SK-N-SH (cell line): ENCODE results near the gene GATAD2B. TPM values are rescaled to one million over a fixed set of nuclear protein-coding genes. Genes with fewer than 3 reads are reported as not detected.

Experiments
- CTCF ChIA-PET: fragments of 300-600, 350-600 bp; formaldehyde crosslinking; extraction: SDS; loops from one replicate; lab custom pipeline; 2021; lab: Yijun Ruan, JAX
- POLR2A ChIA-PET: fragments of 350-600 bp; sonication (Branson Sonifier 250); formaldehyde crosslinking; extraction: SDS; loops from one replicate; lab custom pipeline; 2020; ENCODE audit warnings: antibody characterized with exemption, inconsistent platforms; lab: Yijun Ruan, JAX
- DNase-seq: peaks from one replicate; pipeline ENCODE4 v3.0.0; 2012
- H2AFZ ChIP-seq: fragments of 200-600 bp; sonication (generic); 2 replicates; pipeline ENCODE4 v1.8.1; 2016; ENCODE audit warnings: antibody characterized with exemption, mild to moderate bottlenecking, low read depth
- H3F3A ChIP-seq: fragments of 200-600 bp; sonication (generic); replicated peaks from 2 replicates; pipeline ENCODE3; 2016; ENCODE audit warnings: antibody characterized with exemption, mild to moderate bottlenecking; ENCODE audit not compliant: insufficient read depth
- H3K27ac ChIP-seq, 2 experiments: fragments of 200-500 bp in 1 of 2; fragments of 200-600 bp in 1 of 2; sonication (Bioruptor generic) in 1 of 2; sonication (generic), shearing (Covaris generic) in 1 of 2; 2 replicates each; pipeline versions ENCODE4 v1.5.1 to v1.6.1; 2014 to 2016; ENCODE audit warnings: low read depth in 2 of 2, inconsistent platforms in 1 of 2, low read length in 1 of 2, mild to moderate bottlenecking in 1 of 2, mixed read lengths in 1 of 2
- H3K27me3 ChIP-seq: fragments of 200-600 bp; sonication (generic), shearing (Covaris generic); 2 replicates; pipeline ENCODE4 v1.6.1; 2016; ENCODE audit warnings: mixed run types; ENCODE audit not compliant: insufficient read depth
- H3K36me3 ChIP-seq, 2 experiments: fragments of 200-500 bp in 1 of 2; fragments of 200-600 bp in 1 of 2; sonication (Bioruptor generic) in 1 of 2; sonication (generic) in 1 of 2; replicated peaks in 1 of 2; 2 replicates each; pipeline versions ENCODE3 to v1.5.1; 2014 to 2016; ENCODE audit warnings: low read length in 1 of 2, mild to moderate bottlenecking in 1 of 2; ENCODE audit not compliant: insufficient read depth in 2 of 2, control insufficient read depth in 1 of 2
- H3K4me1 ChIP-seq, 2 experiments: fragments of 200-500 bp in 1 of 2; fragments of 200-600 bp in 1 of 2; sonication (Bioruptor generic) in 1 of 2; sonication (generic), shearing (Covaris generic) in 1 of 2; 2 replicates each; pipeline versions ENCODE4 v1.5.1 to v1.6.1; 2014 to 2016; ENCODE audit warnings: low read depth in 1 of 2, low read length in 1 of 2, mixed run types in 1 of 2; ENCODE audit not compliant: insufficient read depth in 2 of 2, control insufficient read depth in 1 of 2
- H3K4me2 ChIP-seq: fragments of 200-600 bp; sonication (generic), shearing (Covaris generic); 2 replicates; pipeline ENCODE4 v1.6.1; 2017; ENCODE audit warnings: mixed run types
- H3K4me3 ChIP-seq, 2 experiments: fragments of 200-500 bp in 1 of 2; fragments of 200-600 bp in 1 of 2; sonication (Bioruptor generic) in 1 of 2; sonication (generic), shearing (Covaris generic) in 1 of 2; 2 replicates each; pipeline versions ENCODE4 v1.5.1 to v1.8.1; 2014 to 2016; ENCODE audit warnings: low read depth in 2 of 2, inconsistent platforms in 1 of 2, low read length in 1 of 2, mild to moderate bottlenecking in 1 of 2, mixed read lengths in 1 of 2, moderate library complexity in 1 of 2
- H3K79me2 ChIP-seq: fragments of 200-600 bp; sonication (generic); 2 replicates; pipeline ENCODE4 v1.8.1; 2017; ENCODE audit warnings: mild to moderate bottlenecking; ENCODE audit not compliant: insufficient read depth
- H3K9ac ChIP-seq: fragments of 200-600 bp; sonication (generic); 2 replicates; pipeline ENCODE4 v1.6.1; 2017; ENCODE audit warnings: mixed run types
- H3K9me2 ChIP-seq: fragments of 200-600 bp; sonication (generic); 2 replicates; pipeline ENCODE4 v1.6.1; 2017; ENCODE audit warnings: mixed run types
- H3K9me3 ChIP-seq: fragments of 200-600 bp; sonication (generic); 2 replicates; pipeline ENCODE4 v1.6.1; 2017; ENCODE audit warnings: mixed run types, mild to moderate bottlenecking, moderate library complexity
- H4K20me1 ChIP-seq: fragments of 200-600 bp; sonication (generic); 2 replicates; pipeline ENCODE4 v1.6.1; 2017; ENCODE audit warnings: mild to moderate bottlenecking, mixed run types; ENCODE audit not compliant: insufficient read depth
- CHD2 ChIP-seq: fragments of 150-350 bp; IDR thresholded peaks from 2 replicates; pipeline ENCODE4 v1.6.1; 2018; ENCODE audit warnings: low read length; ENCODE audit not compliant: partially characterized antibody
- ELF1 ChIP-seq: IDR thresholded peaks from 2 replicates; pipeline ENCODE4 v1.4.0; 2012
- EP300 ChIP-seq, 2 experiments: IDR thresholded peaks; 2 replicates each; pipeline versions ENCODE4 v1.4.0 to v1.6.1; 2012; ENCODE audit warnings: borderline replicate concordance in 1 of 2, low read depth in 1 of 2, low read length in 1 of 2
- EZH2phosphoT487 ChIP-seq: fragments of 200-600 bp; sonication (generic); IDR thresholded peaks from 2 replicates; pipeline ENCODE4 v1.6.1; 2017; ENCODE audit warnings: low read depth, mixed run types, mild to moderate bottlenecking, antibody characterized with exemption, moderate library complexity, borderline replicate concordance
- FOSL2 ChIP-seq: IDR thresholded peaks from 2 replicates; pipeline ENCODE4 v1.4.0; 2012; ENCODE audit warnings: low read depth, mild to moderate bottlenecking, moderate library complexity, borderline replicate concordance
- FOXJ3 ChIP-seq: sonication (generic); formaldehyde crosslinking; IDR thresholded peaks from 2 replicates; pipeline ENCODE4 v1.5.1; 2020; ENCODE audit warnings: mild to moderate bottlenecking, missing genetic modification reagents
- FOXM1 ChIP-seq: IDR thresholded peaks from 2 replicates; pipeline ENCODE4 v1.4.0; 2012; ENCODE audit warnings: low read depth, mild to moderate bottlenecking
- IRF3 ChIP-seq: fragments of 150-350 bp; IDR thresholded peaks from 2 replicates; pipeline ENCODE4 v1.6.1; 2016; ENCODE audit warnings: mild to moderate bottlenecking, low read depth, low read length
- MAX ChIP-seq: IDR thresholded peaks from 2 replicates; pipeline ENCODE4 v1.4.0; 2012; ENCODE audit warnings: low read depth
- MEF2A ChIP-seq: IDR thresholded peaks from 2 replicates; pipeline ENCODE4 v1.4.0; 2012; ENCODE audit warnings: low read depth, borderline replicate concordance
- MXI1 ChIP-seq: IDR thresholded peaks from 2 replicates; pipeline ENCODE4 v1.6.1; 2012; ENCODE audit warnings: mild to moderate bottlenecking, low read depth, low read length, improper control_type of control experiment
- NFIC ChIP-seq: IDR thresholded peaks from 2 replicates; pipeline ENCODE4 v1.4.0; 2012; ENCODE audit warnings: borderline replicate concordance
- PBX3 ChIP-seq: IDR thresholded peaks from 2 replicates; pipeline ENCODE4; 2012
- SIN3A ChIP-seq: IDR thresholded peaks from 2 replicates; pipeline ENCODE4 v1.6.1; 2012; ENCODE audit warnings: low read depth, mild to moderate bottlenecking, low read length, moderate library complexity, borderline replicate concordance
- TAF1 ChIP-seq: IDR thresholded peaks from 2 replicates; pipeline ENCODE4 v1.6.1; 2012; ENCODE audit warnings: low read depth, mild to moderate bottlenecking, low read length, moderate library complexity, borderline replicate concordance
- TCF12 ChIP-seq: IDR thresholded peaks from 2 replicates; pipeline ENCODE4 v1.4.0; 2012
- TEAD4 ChIP-seq: IDR thresholded peaks from 2 replicates; pipeline ENCODE4 v1.4.0; 2012; ENCODE audit warnings: mild to moderate bottlenecking, borderline replicate concordance; ENCODE audit not compliant: insufficient read depth
- USF1 ChIP-seq: IDR thresholded peaks from 2 replicates; pipeline ENCODE4 v1.4.0; 2012; ENCODE audit warnings: low read depth, borderline replicate concordance
- USF2 ChIP-seq: fragments of 150-350 bp; IDR thresholded peaks from 2 replicates; pipeline ENCODE4 v1.6.1; 2017; ENCODE audit warnings: antibody characterized with exemption, low read length, low read depth, borderline replicate concordance
- WGBS: methylation state at CpG from one replicate; pipeline ENCODE4 v1.1.6; 2017; ENCODE audit warnings: low lambda C conversion rate; 5-methylcytosine and 5-hydroxymethylcytosine counted together
- polyA plus RNA-seq, 3 experiments: library from polyadenylated mRNA; depleted of rRNA; stranded (reverse); fragments of >200 nt; gene quantifications; 2 replicates each; pipeline ENCODE4 v1.2.3, GENCODE V29; 2012

The GATAD2B gene
- polyA plus RNA-seq, 1 of the 3 experiments (the other 2 are of a cell fraction) = 2.8 TPM

- peaks cover 6% of the 10 kb centered on the region for H3F3A ChIP-seq
- H3K4me1 ChIP-seq = no peaks in the 10 kb centered on the region; a peak in 1 of 4 replicates
- no peak overlapping the region for H3K27ac ChIP-seq
- ChIA-PET POLR2A (no interaction called here), CTCF (interaction anchor here (1.0 kb wide), 1 partner anchor 9 kb away, joined by 3 read pairs; no protein-coding TSS in a partner anchor)
- H3K79me2 ChIP-seq = peaks cover 88% of the 10 kb centered on the region
- TF ChIP-seq MEF2A = no peak
- TF ChIP-seq FOSL2 = no peak
- no peak for TF ChIP-seq USF2
- TF ChIP-seq TEAD4 = no peak
- TF ChIP-seq FOXM1 = no peak
- no peak for TF ChIP-seq USF1
- TF ChIP-seq MXI1 = no peak
- no peak overlapping the region for H3K9ac ChIP-seq
- 0 out of 2 replicates have a peak, but pooled peaks cover 3% of the 10 kb centered on the region for H4K20me1 ChIP-seq
- H3K4me3 ChIP-seq = no peak overlapping the region
- H3K36me3 ChIP-seq = peaks cover 0 to 9% of the 10 kb centered on the region in 2 experiments
- no peaks in the 10 kb centered on the region for H3K27me3 ChIP-seq
- H2AFZ ChIP-seq = no peak overlapping the region
- H3K9me3 ChIP-seq = no peaks in the 10 kb centered on the region
- H3K4me2 ChIP-seq = no peak overlapping the region
- no peaks in the 10 kb centered on the region for H3K9me2 ChIP-seq
- 96% methylated on average over 3 of the region's 3 CpGs for WGBS
- DNase-seq = no peak
Measured at GRCh38 chr1:153872331-153872730, 50.4 kb downstream of the GATAD2B start.

GRCh38 chr1:153869486-153869885 is 53.3 kb downstream of the GATAD2B start:
- Histone ChIP-seq H3K79me2 (peaks cover 91% of the 10 kb centered on the region), H3K4me3 (no peak overlapping the region), H4K20me1 (peaks cover 7% of the 10 kb centered on the region; the same call in 1 of the 2 replicates), H3K9me3 (no peaks in the 10 kb centered on the region), H3K4me2 (no peak overlapping the region), H3K36me3 (peaks cover 0 to 4% of the 10 kb centered on the region in 2 experiments), H3K9me2 (no peaks in the 10 kb centered on the region), H3K4me1 (peaks cover 8 to 14% of the 10 kb centered on the region in 2 experiments; a peak in 2 of 4 replicates), H3K27me3 (no peaks in the 10 kb centered on the region), H3K9ac (no peak overlapping the region), H3F3A (peaks cover 9% of the 10 kb centered on the region), H2AFZ (no peak overlapping the region), H3K27ac (no peak overlapping the region)
- CTCF ChIA-PET = interaction anchor here (2.2 kb wide), 1 partner anchor 117 kb away, joined by 6 read pairs; the partner anchor contains the start of gene RAB13
- WGBS = 92% methylated on average over 3 of the region's 3 CpGs
- POLR2A ChIA-PET = no interaction called here
- TF ChIP-seq ELF1 (no peak), IRF3 (no peak), MEF2A (no peak), NFIC (no peak), TCF12 (no peak), MAX (no peak), SIN3A (no peak), EZH2phosphoT487 (no peak), EP300 (IDR thresholded peaks at IDR 0.05; ENCODE audit: borderline replicate concordance in 1 of 2, low read depth in 1 of 2, low read length in 1 of 2) (no peak), MXI1 (no peak), TAF1 (no peak), USF2 (no peak), FOSL2 (no peak), PBX3 (no peak), TEAD4 (no peak), CHD2 (no peak), FOXJ3 (no peak)
- no peak for DNase-seq
